ENCODE data around the gene CORO7. TPM values are rescaled to one million over a fixed set of nuclear protein-coding genes. Genes with fewer than 3 reads are reported as not detected.
A peak's percentile ranks its signal among the peaks of the same experiment; 100 is the strongest.
"Not testable (repeated sequence)": the region's sequence is repeated elsewhere in the genome, so short reads cannot be mapped to it uniquely, and the experiment has no call there.

Gene CORO7
- total RNA-seq, 2 experiments from 2014 or later = 168 to 186 TPM

DNA sequence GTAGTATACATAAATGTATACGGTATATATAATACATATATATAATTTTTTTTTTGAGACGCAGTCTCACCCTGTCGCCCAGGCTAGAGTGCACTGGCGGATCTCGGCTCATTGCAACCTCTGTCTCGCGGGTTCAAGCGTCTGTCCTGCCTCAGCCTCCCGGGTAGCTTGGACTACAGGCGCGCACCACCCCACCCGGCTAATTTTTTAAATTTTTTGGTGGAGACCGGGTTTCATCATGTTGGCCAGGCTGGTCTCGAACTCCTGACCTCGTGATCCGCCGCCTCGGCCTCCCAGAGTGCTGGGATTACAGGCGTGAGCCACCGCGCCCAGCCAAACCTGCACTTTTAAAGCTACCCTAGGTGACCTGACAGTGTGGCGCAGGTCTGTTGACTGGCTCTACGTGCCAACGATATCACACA, 66.0 kb downstream of the CORO7 start:
- Mint-ChIP-seq H3K27ac (peak overlapping the region; percentile 91), H3K36me3 (peaks cover 5% of the 10 kb centered on the region), H3K4me1 (peaks cover 9% of the 10 kb centered on the region), H3K4me3 (peak overlapping the region; percentile 94), H3K9me3 (no peaks in the 10 kb centered on the region), H3K27me3 (no peaks in the 10 kb centered on the region)
- POLR2A ChIA-PET = interaction anchor here (0.6 to 2.3 kb wide), 11 partner anchors 19 to 274 kb away, joined by 3 to 12 read pairs (median 4); partner anchors contain the start of genes CORO7, MGRN1 and TFAP4
- no peak for DNase-seq
- ATAC-seq (ENCODE audit: low read depth) = no peak

DNA sequence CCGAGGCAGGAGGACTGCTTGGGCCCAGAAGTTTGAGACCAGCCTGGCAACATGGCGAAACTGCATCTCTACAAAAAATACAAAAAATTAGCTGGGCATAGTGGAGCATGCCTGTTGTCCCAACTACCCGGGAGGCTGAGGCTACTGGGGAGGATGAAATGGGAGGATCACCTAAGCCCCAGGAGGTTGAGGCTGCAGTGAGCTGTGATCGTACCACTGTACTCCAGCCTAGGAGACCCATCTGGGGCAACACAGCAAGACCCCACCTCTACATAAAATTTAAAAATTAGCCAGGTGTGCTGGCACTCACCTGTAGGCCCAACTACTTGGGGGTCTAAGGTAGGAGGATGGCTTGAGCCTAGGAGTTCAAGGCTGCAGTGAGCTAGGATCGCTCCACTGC, 67.1 kb downstream of the CORO7 start:
- POLR2A ChIA-PET = no interaction called here
- H3K36me3 Mint-ChIP-seq = peaks cover 2% of the 10 kb centered on the region
- ATAC-seq (ENCODE audit: low read depth) (no peak), DNase-seq (no peak)
- no peaks in the 10 kb centered on the region for H3K27me3 Mint-ChIP-seq
- H3K4me1 Mint-ChIP-seq = peaks cover 9% of the 10 kb centered on the region
- H3K27ac Mint-ChIP-seq = no peak overlapping the region
- no peaks in the 10 kb centered on the region for H3K9me3 Mint-ChIP-seq
- no peak overlapping the region for H3K4me3 Mint-ChIP-seq

DNA sequence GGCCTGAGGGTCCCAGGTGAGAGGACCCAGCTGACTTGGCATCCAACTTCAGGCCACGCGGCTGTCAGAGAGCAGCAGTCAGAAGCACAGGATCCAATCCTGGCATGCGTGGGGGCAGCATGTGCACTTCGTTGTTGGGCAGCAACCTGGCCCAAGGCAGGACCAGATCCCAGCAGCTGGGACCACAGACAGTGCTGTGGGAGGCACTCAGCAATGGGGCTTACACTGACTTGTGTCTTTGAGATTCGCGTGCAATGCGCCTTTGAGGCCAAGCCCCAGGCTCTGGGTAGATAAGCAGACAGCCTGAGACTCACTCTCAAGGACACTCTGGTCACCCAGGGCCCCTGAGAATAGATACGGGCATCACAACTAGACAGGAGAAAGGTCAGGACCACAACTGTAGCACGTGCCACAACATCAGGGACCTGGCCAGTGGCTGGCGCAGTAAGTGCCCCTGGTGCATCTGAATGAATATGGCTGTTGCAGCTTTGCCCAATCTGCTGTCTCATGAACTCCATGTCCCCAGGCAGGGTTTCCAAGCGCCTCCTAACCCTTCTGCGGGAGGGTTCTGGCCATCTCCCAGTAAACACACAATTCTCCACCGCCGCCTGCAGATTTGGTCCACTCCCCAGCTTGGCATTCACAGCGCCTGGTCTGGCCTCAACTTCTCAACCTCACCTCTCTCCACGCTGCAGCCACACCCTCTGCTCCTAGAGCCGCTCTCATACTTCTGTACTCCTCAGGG, 68.5 kb downstream of the CORO7 start:
- Mint-ChIP-seq H3K9me3 (no peaks in the 10 kb centered on the region), H3K27ac (peak overlapping the region; percentile 42), H3K36me3 (peaks cover 2% of the 10 kb centered on the region), H3K4me3 (no peak overlapping the region), H3K4me1 (peaks cover 9% of the 10 kb centered on the region), H3K27me3 (no peaks in the 10 kb centered on the region)
- POLR2A ChIA-PET = no interaction called here
- ATAC-seq (ENCODE audit: low read depth) (no peak), DNase-seq (no peak)

DNA sequence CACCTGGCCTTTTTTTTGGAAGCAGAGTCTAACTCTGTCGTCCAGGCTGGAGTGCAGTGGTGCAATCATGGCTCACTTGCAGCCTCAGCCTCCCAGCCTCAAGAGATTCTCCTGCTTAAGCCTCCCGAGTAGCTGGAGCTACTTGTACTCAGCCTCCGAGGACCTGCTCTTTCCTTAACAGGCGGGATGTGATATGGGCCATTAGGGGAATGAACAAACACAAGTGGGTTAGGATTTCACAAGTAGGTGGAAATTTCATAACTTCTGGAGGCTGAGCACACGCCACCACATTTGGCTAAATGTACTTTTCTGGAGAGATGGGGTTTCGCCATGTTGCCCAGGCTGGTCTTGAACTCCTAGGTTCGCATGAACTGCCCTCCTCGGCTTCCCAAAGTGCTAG, 69.4 kb downstream of the CORO7 start:
- H3K4me1 Mint-ChIP-seq = peaks cover 9% of the 10 kb centered on the region
- H3K4me3 Mint-ChIP-seq = no peak overlapping the region
- H3K9me3 Mint-ChIP-seq = no peaks in the 10 kb centered on the region
- H3K27me3 Mint-ChIP-seq = no peaks in the 10 kb centered on the region
- POLR2A ChIA-PET = interaction anchor here (0.6 kb wide), 1 partner anchor 174 kb away, joined by 3 read pairs; no protein-coding TSS in a partner anchor
- DNase-seq (no peak), ATAC-seq (ENCODE audit: low read depth) (no peak)
- H3K36me3 Mint-ChIP-seq = peaks cover 2% of the 10 kb centered on the region
- H3K27ac Mint-ChIP-seq = no peak overlapping the region

DNA sequence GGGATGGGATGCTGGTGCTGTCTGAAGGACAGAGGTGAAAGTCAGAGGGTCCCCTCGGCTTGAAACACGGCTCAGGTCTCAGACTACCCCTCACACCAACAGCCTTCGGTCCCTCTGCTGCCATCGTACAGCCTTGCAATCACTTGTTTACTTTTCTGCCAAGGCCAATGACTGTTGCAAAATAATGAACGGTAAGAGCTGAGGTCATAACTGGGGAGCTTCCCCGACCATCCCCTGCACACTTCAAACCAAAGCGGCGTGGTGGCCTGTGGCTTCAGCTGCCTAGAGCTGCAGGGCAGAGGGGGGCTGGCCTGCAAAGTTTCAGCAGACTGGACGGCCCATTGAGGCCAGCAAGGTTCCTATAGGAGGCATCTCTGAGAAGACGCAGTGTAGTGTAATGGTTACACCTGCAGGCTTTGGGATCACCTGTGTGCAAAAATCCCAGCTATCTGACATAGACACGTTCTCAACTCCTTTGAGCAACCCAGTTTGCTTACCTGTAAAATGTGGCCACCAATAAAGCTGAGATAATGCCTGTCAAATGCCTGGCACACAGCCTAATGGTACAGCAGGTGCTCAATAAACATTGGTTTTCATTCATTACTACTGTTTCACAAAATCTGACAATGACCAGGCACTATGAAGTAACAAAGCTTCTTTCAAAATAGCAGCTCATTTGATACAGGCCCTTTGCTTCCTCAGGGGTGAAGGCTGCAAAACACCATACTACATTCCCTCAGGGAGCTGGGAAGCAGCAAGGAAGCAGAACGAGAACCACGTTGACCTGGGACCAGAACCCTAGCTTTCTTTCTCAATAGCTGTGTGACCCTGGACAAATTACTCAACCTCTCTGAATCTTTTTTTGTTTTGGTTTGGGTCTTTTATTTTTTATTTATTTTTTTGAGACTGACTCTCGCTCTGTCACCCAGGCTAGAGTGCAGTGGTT, 70.3 kb downstream of the CORO7 start:
- peaks cover 3% of the 10 kb centered on the region for H3K4me1 Mint-ChIP-seq
- ATAC-seq (ENCODE audit: low read depth) (no peak), DNase-seq (no peak)
- peak overlapping the region; percentile 48 for H3K27ac Mint-ChIP-seq
- POLR2A ChIA-PET = interaction anchor here (0.6 to 2.0 kb wide), 3 partner anchors 39 to 173 kb away, joined by 3 to 6 read pairs (median 6); no protein-coding TSS in a partner anchor
- H3K4me3 Mint-ChIP-seq = no peak overlapping the region
- H3K36me3 Mint-ChIP-seq = peaks cover 2% of the 10 kb centered on the region
- no peaks in the 10 kb centered on the region for H3K9me3 Mint-ChIP-seq
- no peaks in the 10 kb centered on the region for H3K27me3 Mint-ChIP-seq

DNA sequence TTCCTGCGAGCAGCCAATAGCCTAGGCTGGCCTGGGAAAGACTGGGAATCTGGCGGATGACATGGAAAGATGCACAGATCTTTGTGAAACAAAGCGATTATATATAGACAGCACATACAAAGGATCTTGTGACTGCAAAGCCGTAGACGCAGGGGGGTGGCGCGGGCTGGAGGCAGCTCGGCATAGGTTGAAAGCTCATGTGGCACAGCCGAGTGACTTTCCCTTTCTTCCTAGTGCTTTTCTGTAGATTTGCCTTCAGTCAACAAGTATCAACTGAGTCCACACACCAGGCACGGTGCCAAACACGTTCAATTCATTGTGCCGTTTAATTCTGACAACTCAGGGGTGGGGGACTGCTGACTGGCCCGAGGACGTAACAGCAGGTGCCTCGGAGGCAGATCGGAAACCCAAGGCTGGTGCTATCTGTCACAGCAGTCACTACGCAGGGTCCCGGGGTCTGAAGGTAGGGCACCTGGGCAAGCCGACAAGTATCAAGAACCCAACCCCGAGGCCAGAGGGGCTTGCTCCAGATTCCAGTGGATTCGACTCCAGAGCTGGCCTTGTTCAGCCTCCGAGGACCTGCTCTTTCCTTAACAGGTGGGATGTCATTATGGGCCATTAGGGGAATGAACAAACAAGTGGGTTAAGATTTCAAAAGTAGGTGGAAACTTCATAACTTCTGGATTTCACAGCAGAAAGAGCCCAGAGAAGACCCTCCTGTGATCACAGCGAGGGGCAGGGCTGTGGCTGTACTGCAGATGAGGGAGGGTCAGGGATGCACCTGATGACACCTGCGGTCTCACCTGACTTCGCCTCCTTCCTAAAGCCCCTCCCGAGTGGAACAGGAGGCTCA, 71.2 kb downstream of the CORO7 start:
- ATAC-seq (ENCODE audit: low read depth) = no peak
- H3K27ac Mint-ChIP-seq = peak overlapping the region; percentile 9

DNA sequence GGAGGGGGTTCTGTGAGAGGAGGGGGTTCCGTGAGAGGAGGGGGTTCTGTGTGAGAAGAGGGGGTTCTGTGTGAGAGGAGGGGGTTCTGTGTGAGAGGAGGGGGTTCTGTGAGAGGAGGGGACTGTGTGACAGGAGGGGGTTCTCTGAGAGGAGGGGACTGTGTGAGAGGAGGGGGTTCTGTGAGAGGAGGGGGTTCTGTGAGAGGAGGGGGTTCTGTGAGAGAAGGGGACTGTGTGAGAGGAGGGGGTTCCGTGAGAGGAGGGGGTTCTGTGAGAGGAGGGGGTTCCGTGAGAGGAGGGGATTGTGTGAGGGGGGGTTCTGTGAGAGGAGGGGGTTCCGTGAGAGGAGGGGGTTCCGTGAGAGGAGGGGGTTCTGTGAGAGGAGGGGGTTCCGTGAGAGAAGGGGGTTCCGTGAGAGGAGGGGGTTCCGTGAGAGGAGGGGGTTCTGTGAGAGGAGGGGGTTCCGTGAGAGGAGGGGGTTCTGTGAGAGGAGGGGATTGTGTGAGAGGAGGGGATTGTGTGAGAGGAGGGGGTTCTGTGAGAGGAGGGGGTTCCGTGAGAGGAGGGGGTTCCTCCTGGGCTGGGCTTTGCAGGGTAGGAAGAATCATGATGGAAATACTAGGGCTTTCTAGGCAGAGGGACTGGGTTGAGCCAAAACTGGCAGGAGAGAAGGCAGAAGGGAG, 72.0 kb downstream of the CORO7 start:
- H3K4me1 Mint-ChIP-seq; H3K4me3 Mint-ChIP-seq; H3K9me3 Mint-ChIP-seq; ATAC-seq (ENCODE audit: low read depth); POLR2A ChIA-PET; H3K27me3 Mint-ChIP-seq; DNase-seq; H3K36me3 Mint-ChIP-seq: not testable (repeated sequence)
- peak overlapping the region; percentile 9 for H3K27ac Mint-ChIP-seq

More for the DNA sequence above, 71.2 kb downstream of the CORO7 start:
- no peak for DNase-seq
- peaks cover 3% of the 10 kb centered on the region for H3K36me3 Mint-ChIP-seq
- no peaks in the 10 kb centered on the region for H3K27me3 Mint-ChIP-seq
- H3K4me3 Mint-ChIP-seq = no peak overlapping the region
- POLR2A ChIA-PET = interaction anchor here (2.0 kb wide), 1 partner anchor 38 kb away, joined by 6 read pairs; no protein-coding TSS in a partner anchor
- H3K4me1 Mint-ChIP-seq = peaks cover 3% of the 10 kb centered on the region
- H3K9me3 Mint-ChIP-seq = no peaks in the 10 kb centered on the region

DNA sequence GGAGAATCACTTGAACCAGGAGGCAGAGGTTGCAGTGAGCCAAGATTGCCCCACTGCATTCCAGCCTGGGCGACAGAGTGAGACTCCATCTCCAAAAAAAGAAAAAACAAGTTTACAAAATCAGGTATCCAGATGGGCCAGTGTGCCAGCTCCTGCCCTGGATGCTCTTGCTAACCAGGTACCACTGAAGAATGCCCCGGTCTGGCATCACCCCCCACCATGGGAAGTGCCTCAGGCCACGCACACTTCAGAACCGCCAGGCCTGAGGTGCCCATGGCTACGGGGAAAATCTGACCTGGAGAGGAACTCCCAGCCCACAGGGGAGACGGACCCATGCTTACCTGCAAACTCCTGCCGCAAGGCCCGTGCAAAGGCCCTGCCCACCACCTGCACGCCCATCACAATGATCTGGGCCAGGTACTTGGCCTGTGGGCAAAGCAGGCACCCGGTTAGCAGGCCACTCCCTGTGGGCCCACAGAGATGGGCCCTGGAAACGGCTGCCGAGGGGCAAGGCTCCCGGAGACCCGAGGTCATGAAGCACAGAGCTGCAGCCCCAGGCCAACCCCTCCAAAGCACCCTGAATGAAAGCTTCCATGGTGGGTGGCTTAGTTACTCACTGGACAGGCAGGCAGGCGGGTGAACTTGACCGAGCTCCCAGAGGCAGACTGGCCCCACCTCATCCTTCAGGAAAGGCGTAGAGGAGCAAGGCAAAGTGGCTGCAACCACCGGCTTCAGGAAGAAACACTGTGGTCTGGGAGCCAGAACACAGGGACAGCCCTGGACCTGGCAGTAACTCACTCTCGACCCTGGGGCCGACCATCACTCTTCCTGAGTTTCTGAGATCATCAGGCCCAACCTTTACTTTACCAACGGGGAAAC, 73.3 kb downstream of the CORO7 start:
- no peak for ATAC-seq (ENCODE audit: low read depth)
- Mint-ChIP-seq H3K36me3 (peaks cover 2% of the 10 kb centered on the region), H3K27me3 (no peaks in the 10 kb centered on the region), H3K4me1 (no peaks in the 10 kb centered on the region), H3K4me3 (no peak overlapping the region), H3K27ac (no peak overlapping the region), H3K9me3 (no peaks in the 10 kb centered on the region)
- DNase-seq = no peak
- POLR2A ChIA-PET = no interaction called here

DNA sequence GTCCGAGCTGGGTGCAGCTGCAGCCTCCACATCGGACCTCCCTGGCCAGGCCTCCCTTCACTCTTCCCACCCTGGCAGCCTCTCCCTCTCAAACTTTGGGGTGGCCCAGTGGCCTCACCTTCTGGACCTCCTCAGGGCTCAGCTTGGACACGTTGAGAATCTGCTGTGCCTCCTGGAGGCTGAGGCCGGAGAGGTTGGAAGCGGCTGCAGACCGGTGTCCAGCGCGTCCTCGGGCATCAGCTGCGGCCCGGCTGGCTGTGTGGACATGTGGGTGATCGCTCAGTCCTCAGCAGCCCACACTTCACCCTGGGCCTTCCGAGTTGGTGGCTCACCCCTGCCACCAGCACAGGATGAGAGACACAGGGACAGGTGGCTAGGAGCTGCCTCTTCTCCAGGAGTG, 75.1 kb downstream of the CORO7 start:
- Mint-ChIP-seq H3K27me3 (no peaks in the 10 kb centered on the region), H3K4me1 (no peaks in the 10 kb centered on the region), H3K27ac (no peak overlapping the region), H3K9me3 (no peaks in the 10 kb centered on the region), H3K36me3 (peaks cover 2% of the 10 kb centered on the region), H3K4me3 (no peak overlapping the region)
- DNase-seq = no peak
- POLR2A ChIA-PET = no interaction called here
- ATAC-seq (ENCODE audit: low read depth) = no peak

DNA sequence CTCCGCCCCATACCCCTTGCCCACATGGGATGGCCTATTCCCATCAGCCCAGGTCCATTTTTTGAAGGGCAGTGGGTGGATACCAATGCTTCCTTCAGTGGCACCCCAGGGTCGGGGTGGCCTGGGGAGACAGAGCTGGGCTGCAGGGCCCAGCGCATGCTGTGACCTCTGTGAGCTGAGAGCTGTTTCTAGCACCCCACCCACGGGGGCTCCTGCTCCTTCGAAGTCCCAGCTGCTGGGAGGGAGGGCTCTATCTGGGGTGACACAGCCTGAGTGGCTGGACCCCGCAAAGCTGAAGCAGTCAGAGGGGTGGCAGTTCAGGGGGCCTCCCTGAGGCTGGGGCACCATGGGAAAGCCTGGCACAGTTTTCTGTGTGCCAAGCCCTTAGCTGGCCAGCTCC, 76.0 kb downstream of the CORO7 start:
- H3K4me1 Mint-ChIP-seq = no peaks in the 10 kb centered on the region
- POLR2A ChIA-PET = no interaction called here
- no peak overlapping the region for H3K27ac Mint-ChIP-seq
- H3K27me3 Mint-ChIP-seq = no peaks in the 10 kb centered on the region
- DNase-seq (no peak), ATAC-seq (ENCODE audit: low read depth) (no peak)
- peaks cover 2% of the 10 kb centered on the region for H3K36me3 Mint-ChIP-seq
- H3K9me3 Mint-ChIP-seq = no peaks in the 10 kb centered on the region
- no peak overlapping the region for H3K4me3 Mint-ChIP-seq

DNA sequence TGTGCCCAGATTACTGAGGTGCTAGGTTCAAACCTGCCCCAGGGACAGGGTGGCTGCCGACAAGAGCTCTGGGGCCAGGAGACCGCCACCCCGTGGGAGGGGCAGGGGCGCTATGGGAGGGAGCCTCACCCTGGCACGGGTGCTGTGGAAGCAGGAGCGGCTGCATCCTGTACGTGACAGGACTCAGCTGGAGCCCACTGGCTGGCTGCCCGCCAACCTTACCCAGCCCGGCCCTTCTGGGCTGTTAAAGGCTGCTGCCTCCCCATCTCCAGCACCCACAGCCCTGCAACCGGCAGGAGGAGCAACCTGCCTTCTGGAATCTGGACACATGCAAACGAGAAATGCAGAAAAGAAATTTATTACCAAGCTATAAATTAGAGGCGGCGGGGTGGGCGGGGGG, 76.5 kb downstream of the CORO7 start:
- Mint-ChIP-seq H3K4me3 (no peak overlapping the region), H3K4me1 (no peaks in the 10 kb centered on the region), H3K27me3 (no peaks in the 10 kb centered on the region), H3K36me3 (peaks cover 2% of the 10 kb centered on the region), H3K9me3 (no peaks in the 10 kb centered on the region), H3K27ac (no peak overlapping the region)
- DNase-seq = no peak
- no peak for ATAC-seq (ENCODE audit: low read depth)
- POLR2A ChIA-PET = no interaction called here

DNA sequence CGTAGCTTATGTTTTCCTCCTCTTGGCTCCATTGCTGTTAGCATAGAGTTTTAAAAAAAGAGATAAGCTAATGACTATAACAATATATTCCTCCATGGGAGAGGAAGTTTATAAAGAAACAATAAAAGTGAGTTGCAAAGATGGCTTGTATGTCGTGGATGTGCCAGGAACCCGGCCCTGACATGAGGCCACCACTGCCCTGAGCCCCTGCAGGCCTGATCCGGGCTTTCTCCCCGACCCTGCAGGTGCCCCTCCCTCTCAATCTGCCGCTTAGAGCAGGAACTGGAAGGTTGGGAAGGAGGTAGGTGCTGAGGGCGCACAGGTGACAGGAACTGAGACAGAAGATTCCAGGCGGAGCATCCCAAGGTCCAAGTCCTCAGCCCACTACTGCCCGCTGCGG, 76.9 kb downstream of the CORO7 start:
- POLR2A ChIA-PET = no interaction called here
- H3K9me3 Mint-ChIP-seq = no peaks in the 10 kb centered on the region
- no peak overlapping the region for H3K27ac Mint-ChIP-seq

More for the DNA sequence above, 76.9 kb downstream of the CORO7 start:
- peaks cover 2% of the 10 kb centered on the region for H3K36me3 Mint-ChIP-seq
- DNase-seq (no peak), ATAC-seq (ENCODE audit: low read depth) (no peak)
- H3K4me1 Mint-ChIP-seq = no peaks in the 10 kb centered on the region
- H3K27me3 Mint-ChIP-seq = no peaks in the 10 kb centered on the region
- no peak overlapping the region for H3K4me3 Mint-ChIP-seq

All from activated naive CD8-positive, alpha-beta T cell treated with anti-CD3 and anti-CD28 coated beads, Interleukin-2, amount 10 ng/mL, durations not matched to agents 7 days and 5 days (primary cell).